A673 (cell line): ENCODE results near the gene TRPT1. TPM values are rescaled to one million over a fixed set of nuclear protein-coding genes. Genes with fewer than 3 reads are reported as not detected.

ENCODE experiments used
- BruUV-seq: library from RNA; stranded (reverse); fragments of 400-500 nt; replicated peaks from 2 replicates; lab custom pipeline; 2021; lab: Mats Ljungman, UMichigan
- CTCF ChIA-PET: fragments of 300-600 bp; sonication (Branson Sonifier 250); formaldehyde crosslinking; loops from one replicate; lab custom pipeline; 2022; ENCODE audit warnings: antibody characterized with exemption; lab: Charles Lee
- POLR2A ChIA-PET: fragments of 300-600 bp; sonication (Branson Sonifier 250); formaldehyde crosslinking; loops from one replicate; lab custom pipeline; 2022; ENCODE audit warnings: antibody characterized with exemption; ENCODE audit not compliant: low non-redundant PET; lab: Charles Lee
- DNase-seq: peaks from one replicate; pipeline ENCODE4 v3.0.0-alpha.2; 2015; ENCODE audit warnings: low spot score
- H3K27ac ChIP-seq: fragments of 200-600 bp; sonication (generic); 2 replicates; pipeline ENCODE4 v1.5.1; 2016; ENCODE audit warnings: mixed run types, low read depth, mild to moderate bottlenecking, mixed read lengths, antibody characterized with exemption, low read length; ENCODE audit not compliant: poor library complexity, severe bottlenecking
- H3K27me3 ChIP-seq: fragments of 200-600 bp; sonication (generic); replicated peaks from 2 replicates; pipeline ENCODE4 v1.6.1; 2017; ENCODE audit warnings: mixed run types, low read depth, mild to moderate bottlenecking, mixed read lengths, antibody characterized with exemption, low read length; ENCODE audit not compliant: insufficient read depth, poor library complexity
- H3K36me3 ChIP-seq: fragments of 200-600 bp; sonication (generic); 2 replicates; pipeline ENCODE4 v1.6.1; 2016; ENCODE audit warnings: mixed run types, mild to moderate bottlenecking, mixed read lengths, antibody characterized with exemption, low read length; ENCODE audit not compliant: insufficient read depth, poor library complexity, severe bottlenecking
- H3K4me1 ChIP-seq: fragments of 200-600 bp; sonication (generic); 2 replicates; pipeline ENCODE4 v1.6.1; 2017; ENCODE audit warnings: mixed run types, mild to moderate bottlenecking, mixed read lengths, antibody characterized with exemption, low read length; ENCODE audit not compliant: insufficient read depth, poor library complexity, severe bottlenecking
- H3K4me3 ChIP-seq: fragments of 200-600 bp; sonication (generic); 2 replicates; pipeline ENCODE4 v1.5.1; 2016; ENCODE audit warnings: low read depth, mixed run types, mild to moderate bottlenecking, mixed read lengths, low read length; ENCODE audit not compliant: poor library complexity, severe bottlenecking
- H3K9me3 ChIP-seq: fragments of 200-600 bp; sonication (generic); 2 replicates; pipeline ENCODE4 v1.6.1; 2016; ENCODE audit warnings: mixed run types, low read depth, mild to moderate bottlenecking, mixed read lengths, antibody characterized with exemption, low read length; ENCODE audit not compliant: poor library complexity, severe bottlenecking
- EZH2 ChIP-seq: fragments of 200-600 bp; sonication (generic); IDR thresholded peaks from 2 replicates; pipeline ENCODE4 v1.6.1; 2017; ENCODE audit warnings: borderline replicate concordance, low read depth, mild to moderate bottlenecking, mixed read lengths, antibody characterized with exemption, low read length; ENCODE audit not compliant: poor library complexity, severe bottlenecking
- intact Hi-C: fragments of 100-400 bp; cut with micrococcal nuclease; formaldehyde crosslinking; loops from one replicate; pipeline ENCODE4 v1.10.0; 2022; ENCODE audit not compliant: unreplicated experiment
- total RNA-seq: library from RNA; stranded (reverse); gene quantifications from 2 replicates; pipeline ENCODE4 v1.2.3, GENCODE V29; 2021
- TF ChIP-seq, protein P1 (sequence below): fragments of 300-800, 200-600 bp; sonication (generic); conservative IDR thresholded peaks from 2 replicates; pipeline ENCODE4 v1.5.1; 2017; ENCODE audit warnings: low read depth, mild to moderate bottlenecking, antibody characterized with exemption, low read length, moderate library complexity, mixed read lengths

TRPT1 gene
- total RNA-seq, 1 experiment from 2014 or later: 43.6 TPM

DNA sequence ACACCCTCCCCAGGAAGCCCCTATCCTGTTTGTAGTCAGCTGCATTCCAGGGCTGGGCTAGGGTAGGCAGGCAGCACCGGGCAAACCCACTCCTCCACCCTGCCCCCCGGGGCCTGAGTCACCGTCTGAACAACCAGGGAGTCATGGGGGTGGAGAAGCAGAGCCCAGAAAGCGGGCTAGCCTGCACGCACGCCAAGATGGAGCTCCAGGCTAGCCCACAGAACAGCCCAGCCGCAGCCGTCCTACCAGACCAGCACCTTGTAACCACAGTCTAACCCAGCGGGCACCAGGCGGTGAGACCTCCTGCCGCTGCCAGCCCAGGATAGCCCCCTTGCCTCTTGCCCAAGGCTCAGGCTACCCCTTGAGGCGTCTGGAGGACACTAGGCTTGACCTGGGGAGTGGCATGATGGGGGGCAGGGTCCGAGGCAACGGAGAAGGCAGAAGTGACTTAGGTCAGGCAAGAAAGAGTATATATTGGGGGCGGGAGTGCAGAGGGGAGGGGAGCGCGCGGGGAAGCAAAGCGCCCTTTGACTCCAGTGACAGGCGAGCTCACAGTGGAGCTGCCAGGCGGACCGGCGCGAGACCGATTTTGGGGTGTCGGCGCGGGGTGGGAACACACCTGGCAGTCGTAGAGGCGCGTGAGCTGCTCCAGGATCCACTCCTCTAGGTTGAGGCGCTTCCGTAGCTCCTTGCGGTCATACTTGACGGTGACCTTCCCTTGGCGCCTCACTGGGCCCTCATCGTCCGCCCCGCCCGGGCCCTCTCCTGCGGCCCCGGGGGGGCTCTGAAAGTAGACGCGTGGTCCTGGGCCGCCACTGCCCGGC, 20.0 kb upstream of the TRPT1 start:
- TF ChIP-seq, protein P1, sequence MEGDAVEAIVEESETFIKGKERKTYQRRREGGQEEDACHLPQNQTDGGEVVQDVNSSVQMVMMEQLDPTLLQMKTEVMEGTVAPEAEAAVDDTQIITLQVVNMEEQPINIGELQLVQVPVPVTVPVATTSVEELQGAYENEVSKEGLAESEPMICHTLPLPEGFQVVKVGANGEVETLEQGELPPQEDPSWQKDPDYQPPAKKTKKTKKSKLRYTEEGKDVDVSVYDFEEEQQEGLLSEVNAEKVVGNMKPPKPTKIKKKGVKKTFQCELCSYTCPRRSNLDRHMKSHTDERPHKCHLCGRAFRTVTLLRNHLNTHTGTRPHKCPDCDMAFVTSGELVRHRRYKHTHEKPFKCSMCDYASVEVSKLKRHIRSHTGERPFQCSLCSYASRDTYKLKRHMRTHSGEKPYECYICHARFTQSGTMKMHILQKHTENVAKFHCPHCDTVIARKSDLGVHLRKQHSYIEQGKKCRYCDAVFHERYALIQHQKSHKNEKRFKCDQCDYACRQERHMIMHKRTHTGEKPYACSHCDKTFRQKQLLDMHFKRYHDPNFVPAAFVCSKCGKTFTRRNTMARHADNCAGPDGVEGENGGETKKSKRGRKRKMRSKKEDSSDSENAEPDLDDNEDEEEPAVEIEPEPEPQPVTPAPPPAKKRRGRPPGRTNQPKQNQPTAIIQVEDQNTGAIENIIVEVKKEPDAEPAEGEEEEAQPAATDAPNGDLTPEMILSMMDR: no peak
- TF ChIP-seq EZH2: no peak
- peak; percentile 84 for DNase-seq
- Histone ChIP-seq H3K4me1 (peaks cover 32% of the 10 kb centered on the region), H3K4me3 (peak overlapping the region; percentile 99), H3K27me3 (no peaks in the 10 kb centered on the region), H3K36me3 (peaks cover 12% of the 10 kb centered on the region), H3K9me3 (no peaks in the 10 kb centered on the region), H3K27ac (peak overlapping the region; percentile 92)
- POLR2A ChIA-PET: interaction anchor here (0.5 to 0.7 kb wide), 2 partner anchors 60 to 96 kb away, joined by 3 to 4 read pairs; partner anchors contain the start of gene STIP1
- CTCF ChIA-PET: interaction anchor here (0.5 to 1.6 kb wide), 2 partner anchors 41 to 109 kb away, joined by 3 to 4 read pairs; no protein-coding TSS in a partner anchor
- intact Hi-C loops: loop anchor here (5.0 kb wide), 1 partner anchor 39 kb away; the partner anchor contains the start of gene FERMT3
- no TSS peak for BruUV-seq

DNA sequence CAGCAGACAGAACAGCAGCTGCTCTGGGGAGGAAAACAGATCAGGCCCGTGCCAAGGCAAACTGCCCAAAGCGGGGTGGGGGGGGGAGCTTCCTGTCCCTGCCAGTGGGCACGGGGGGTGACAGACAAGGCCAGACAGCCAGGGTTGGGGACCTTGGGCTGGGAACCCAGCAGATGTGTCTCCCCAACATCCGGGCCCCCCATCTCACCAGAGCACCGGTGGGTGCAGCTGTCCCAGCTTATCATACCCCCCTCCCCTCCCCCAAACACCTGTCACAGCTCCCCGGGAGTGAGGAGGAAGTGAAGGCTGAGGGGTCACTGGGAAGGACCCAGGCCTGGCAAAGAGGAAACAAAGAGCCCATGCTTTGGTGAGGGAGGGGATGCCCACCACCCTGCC, 19.4 kb upstream of the TRPT1 start:
- intact Hi-C loops: loop anchor here (5.0 kb wide), 1 partner anchor 38 kb away; the partner anchor contains the start of gene FERMT3
- Histone ChIP-seq H3K27ac (peak overlapping the region; percentile 92), H3K4me1 (peaks cover 27% of the 10 kb centered on the region), H3K9me3 (no peaks in the 10 kb centered on the region), H3K36me3 (peaks cover 12% of the 10 kb centered on the region), H3K4me3 (peak overlapping the region; percentile 99), H3K27me3 (no peaks in the 10 kb centered on the region)
- no peak for TF ChIP-seq EZH2
- TF ChIP-seq, protein P1: no peak
- BruUV-seq: no TSS peak
- ChIA-PET CTCF (interaction anchor here (1.6 kb wide), 1 partner anchor 41 kb away, joined by 3 read pairs; no protein-coding TSS in a partner anchor), POLR2A (interaction anchor here (0.5 to 0.7 kb wide), 3 partner anchors 60 to 1189 kb away, joined by 3 to 4 read pairs (median 4); partner anchors contain the start of gene STIP1)
- no peak for DNase-seq

DNA sequence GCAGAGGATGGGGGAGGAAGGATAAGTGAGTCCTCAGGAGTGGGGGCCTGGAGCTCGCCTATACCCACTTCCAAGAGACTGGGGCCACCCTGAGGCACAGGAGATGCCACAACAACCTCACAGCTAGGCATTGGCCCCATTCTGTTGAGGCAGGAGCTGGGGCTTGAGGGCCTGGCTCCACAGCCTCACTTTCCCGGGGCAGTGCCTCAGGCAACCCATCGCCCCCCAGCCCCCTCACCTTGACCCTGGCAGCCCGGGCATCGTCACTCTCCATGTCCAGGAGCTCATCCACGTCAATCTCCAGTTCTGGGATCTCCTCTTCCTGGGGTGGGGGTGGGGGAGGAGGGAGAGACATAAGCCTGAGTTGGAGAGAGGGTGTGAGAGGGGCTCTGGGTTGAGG, 19.0 kb upstream of the TRPT1 start:
- peak overlapping the region; percentile 92 for H3K27ac ChIP-seq
- no peak for TF ChIP-seq EZH2
- TF ChIP-seq, protein P1: no peak
- BruUV-seq: no TSS peak
- H3K4me1 ChIP-seq: peaks cover 24% of the 10 kb centered on the region
- H3K36me3 ChIP-seq: peaks cover 12% of the 10 kb centered on the region
- no peaks in the 10 kb centered on the region for H3K27me3 ChIP-seq
- peak overlapping the region; percentile 99 for H3K4me3 ChIP-seq
- DNase-seq: no peak
- ChIA-PET CTCF (interaction anchor here (1.6 kb wide), 1 partner anchor 40 kb away, joined by 3 read pairs; no protein-coding TSS in a partner anchor), POLR2A (interaction anchor here (0.7 kb wide), 2 partner anchors 59 to 1189 kb away, joined by 3 to 4 read pairs; partner anchors contain the start of gene STIP1)
- intact Hi-C loops: loop anchor here (5.0 kb wide), 1 partner anchor 38 kb away; the partner anchor contains the start of gene FERMT3
- no peaks in the 10 kb centered on the region for H3K9me3 ChIP-seq
